IPS-15b (cell line): ENCODE data around the gene CFAP299.
"Not testable (repeated sequence)": the region's sequence is repeated elsewhere in the genome, so short reads cannot be mapped to it uniquely, and the experiment has no call there.

Experiments used
- H3K27me3 ChIP-seq: one replicate; pipeline ENCODE4 v1.6.1; 2013; ENCODE audit warnings: low read length; ENCODE audit not compliant: control insufficient read depth, insufficient read depth
- H3K36me3 ChIP-seq: one replicate; pipeline ENCODE4 v1.6.1; 2013; ENCODE audit warnings: low read length; ENCODE audit not compliant: control insufficient read depth, insufficient read depth
- H3K4me1 ChIP-seq: one replicate; pipeline ENCODE4 v1.6.1; 2013; ENCODE audit warnings: mild to moderate bottlenecking, low read length; ENCODE audit not compliant: control insufficient read depth, insufficient read depth
- H3K4me3 ChIP-seq: one replicate; pipeline ENCODE4 v1.5.1; 2013; ENCODE audit warnings: low read depth, low read length
- H3K9ac ChIP-seq: one replicate; pipeline ENCODE4 v1.6.1; 2013; ENCODE audit warnings: low read depth, mild to moderate bottlenecking, low read length
- H3K9me3 ChIP-seq: one replicate; pipeline ENCODE4 v1.6.1; 2013; ENCODE audit warnings: mild to moderate bottlenecking, low read length; ENCODE audit not compliant: control insufficient read depth, insufficient read depth

CFAP299 gene

GRCh38 chr4:80431203-80431965 is 95.9 kb downstream of the CFAP299 start:
- Histone ChIP-seq H3K4me3 (no peak overlapping the region), H3K4me1 (no peaks in the 10 kb centered on the region), H3K9ac (no peak overlapping the region), H3K27me3 (no peaks in the 10 kb centered on the region), H3K9me3 (no peaks in the 10 kb centered on the region), H3K36me3 (no peaks in the 10 kb centered on the region)

DNA sequence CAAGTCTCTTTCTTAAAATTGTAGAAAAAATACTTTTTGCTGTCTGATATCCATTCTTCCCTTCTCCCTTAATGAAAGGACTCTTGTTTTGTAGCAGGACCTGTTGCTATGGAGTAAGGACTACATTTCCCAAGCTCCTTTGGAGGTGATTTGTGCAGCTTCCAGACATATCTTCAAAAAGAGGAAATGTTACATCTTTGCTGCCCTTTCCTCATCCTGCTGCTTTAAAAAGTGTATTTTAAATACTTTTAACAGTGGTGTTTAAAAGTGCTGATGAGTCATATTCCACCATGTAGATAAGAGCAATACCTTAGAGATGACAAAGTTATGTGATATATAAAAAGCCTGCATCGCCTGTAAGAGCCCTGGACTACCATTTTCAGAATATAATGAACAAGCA is 98.7 kb downstream of the CFAP299 start:
- H3K4me3 ChIP-seq = no peak overlapping the region

DNA sequence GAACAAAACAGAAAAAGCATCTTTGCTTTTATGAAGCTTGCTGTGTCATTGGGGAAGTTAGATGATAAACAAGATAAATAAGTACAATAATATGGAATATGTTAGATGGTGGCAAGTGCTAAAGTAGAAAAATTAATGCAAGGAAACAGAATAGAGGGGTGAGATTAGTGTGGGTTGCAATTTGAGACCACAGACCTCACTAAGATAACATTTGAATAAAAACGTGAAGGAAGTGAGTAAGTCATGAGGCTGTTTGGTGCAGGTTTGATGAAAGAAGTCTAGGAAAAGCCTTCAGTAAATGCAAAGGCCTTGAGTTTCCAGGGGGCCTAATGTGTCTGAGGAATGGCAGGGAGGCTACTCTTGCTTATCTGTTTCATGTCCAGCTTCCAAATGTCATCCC is 102.5 kb downstream of the CFAP299 start:
- no peak overlapping the region for H3K9ac ChIP-seq
- H3K36me3 ChIP-seq = no peaks in the 10 kb centered on the region
- no peaks in the 10 kb centered on the region for H3K9me3 ChIP-seq
- H3K4me1 ChIP-seq = peaks cover 3% of the 10 kb centered on the region
- H3K4me3 ChIP-seq = no peak overlapping the region
- no peaks in the 10 kb centered on the region for H3K27me3 ChIP-seq

More for the DNA sequence above, 98.7 kb downstream of the CFAP299 start:
- H3K9ac ChIP-seq = no peak overlapping the region
- no peaks in the 10 kb centered on the region for H3K36me3 ChIP-seq
- no peaks in the 10 kb centered on the region for H3K9me3 ChIP-seq
- no peaks in the 10 kb centered on the region for H3K27me3 ChIP-seq
- H3K4me1 ChIP-seq = peaks cover 3% of the 10 kb centered on the region

GRCh38 chr4:80439294-80440061 is 103.9 kb downstream of the CFAP299 start:
- H3K36me3 ChIP-seq, H3K4me1 ChIP-seq, H3K27me3 ChIP-seq, H3K9ac ChIP-seq, H3K9me3 ChIP-seq: not testable (repeated sequence)
- H3K4me3 ChIP-seq = peak overlapping the region; percentile 18

GRCh38 chr4:80446248-80446647 is 110.7 kb downstream of the CFAP299 start:
- no peaks in the 10 kb centered on the region for H3K27me3 ChIP-seq
- H3K9ac ChIP-seq = no peak overlapping the region
- H3K9me3 ChIP-seq = no peaks in the 10 kb centered on the region
- H3K4me3 ChIP-seq = no peak overlapping the region
- no peaks in the 10 kb centered on the region for H3K36me3 ChIP-seq
- H3K4me1 ChIP-seq = no peaks in the 10 kb centered on the region

DNA sequence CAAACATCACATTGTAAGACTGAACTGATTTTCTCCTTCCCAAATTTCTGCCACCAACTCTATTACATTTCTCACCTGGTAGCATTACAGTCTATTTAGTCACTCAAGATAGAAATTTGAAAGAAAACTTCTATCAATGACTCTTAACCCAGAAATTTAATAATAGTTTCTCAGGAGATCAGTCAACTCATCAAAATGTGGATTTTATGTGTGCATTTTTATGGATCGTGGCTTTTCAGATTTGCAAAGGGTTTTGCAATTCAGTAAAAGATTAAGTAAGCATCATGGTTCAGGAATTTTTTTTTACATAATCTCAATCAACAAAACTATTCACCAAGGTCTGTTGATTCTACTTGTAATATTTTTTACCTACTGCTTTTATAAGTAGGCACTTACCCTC is 111.1 kb downstream of the CFAP299 start:
- Histone ChIP-seq H3K4me1 (no peaks in the 10 kb centered on the region), H3K4me3 (no peak overlapping the region), H3K27me3 (no peaks in the 10 kb centered on the region), H3K36me3 (no peaks in the 10 kb centered on the region), H3K9me3 (no peaks in the 10 kb centered on the region), H3K9ac (no peak overlapping the region)

GRCh38 chr4:80447493-80447892 is 112.0 kb downstream of the CFAP299 start:
- Histone ChIP-seq H3K9me3 (no peaks in the 10 kb centered on the region), H3K36me3 (no peaks in the 10 kb centered on the region), H3K4me3 (no peak overlapping the region), H3K27me3 (no peaks in the 10 kb centered on the region), H3K9ac (no peak overlapping the region), H3K4me1 (no peaks in the 10 kb centered on the region)

DNA sequence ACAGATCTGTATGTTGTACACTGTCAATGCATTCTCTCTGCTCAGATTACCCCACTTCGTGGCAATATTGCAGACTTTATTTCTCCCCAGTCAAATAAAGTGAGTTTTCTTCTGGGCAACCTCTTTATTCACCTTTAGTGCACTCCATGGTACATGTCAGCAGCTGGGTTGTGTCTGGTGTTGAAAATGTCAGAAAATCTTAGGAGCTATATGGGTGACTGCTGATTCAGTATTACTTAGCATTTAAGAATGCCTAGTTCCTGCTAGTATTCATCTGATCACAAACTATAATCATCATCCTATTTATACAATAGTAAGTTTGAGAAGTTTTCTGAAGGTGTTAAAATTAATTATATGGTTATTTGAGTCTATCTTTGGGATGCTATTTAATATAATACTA is 112.5 kb downstream of the CFAP299 start:
- no peaks in the 10 kb centered on the region for H3K27me3 ChIP-seq
- H3K9me3 ChIP-seq = no peaks in the 10 kb centered on the region
- H3K4me1 ChIP-seq = no peaks in the 10 kb centered on the region
- H3K4me3 ChIP-seq = no peak overlapping the region
- H3K9ac ChIP-seq = no peak overlapping the region
- H3K36me3 ChIP-seq = no peaks in the 10 kb centered on the region

DNA sequence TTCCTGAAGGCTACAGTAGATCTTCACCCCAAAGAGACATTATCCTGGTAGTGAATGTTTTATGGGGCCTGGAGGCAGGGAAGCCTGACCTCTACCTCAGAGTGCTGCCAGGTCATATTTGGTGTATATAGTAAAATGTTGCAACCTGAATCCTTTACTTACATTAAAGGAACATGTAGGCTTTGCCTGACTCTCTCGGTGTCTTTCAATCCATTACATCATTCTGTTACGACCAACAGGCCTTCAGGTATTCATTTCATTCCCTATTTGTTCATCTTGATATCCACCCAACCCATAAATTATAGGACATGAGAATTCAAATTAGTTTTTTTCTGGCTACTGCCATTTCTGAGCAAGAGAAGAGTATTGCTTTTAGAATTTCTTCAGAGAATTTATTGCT is 116.5 kb downstream of the CFAP299 start:
- no peak overlapping the region for H3K4me3 ChIP-seq
- no peak overlapping the region for H3K9ac ChIP-seq
- no peaks in the 10 kb centered on the region for H3K9me3 ChIP-seq
- H3K4me1 ChIP-seq = peaks cover 7% of the 10 kb centered on the region
- no peaks in the 10 kb centered on the region for H3K27me3 ChIP-seq
- no peaks in the 10 kb centered on the region for H3K36me3 ChIP-seq

GRCh38 chr4:80452768-80453167 is 117.2 kb downstream of the CFAP299 start:
- no peak overlapping the region for H3K9ac ChIP-seq
- no peaks in the 10 kb centered on the region for H3K36me3 ChIP-seq
- peaks cover 7% of the 10 kb centered on the region for H3K4me1 ChIP-seq

DNA sequence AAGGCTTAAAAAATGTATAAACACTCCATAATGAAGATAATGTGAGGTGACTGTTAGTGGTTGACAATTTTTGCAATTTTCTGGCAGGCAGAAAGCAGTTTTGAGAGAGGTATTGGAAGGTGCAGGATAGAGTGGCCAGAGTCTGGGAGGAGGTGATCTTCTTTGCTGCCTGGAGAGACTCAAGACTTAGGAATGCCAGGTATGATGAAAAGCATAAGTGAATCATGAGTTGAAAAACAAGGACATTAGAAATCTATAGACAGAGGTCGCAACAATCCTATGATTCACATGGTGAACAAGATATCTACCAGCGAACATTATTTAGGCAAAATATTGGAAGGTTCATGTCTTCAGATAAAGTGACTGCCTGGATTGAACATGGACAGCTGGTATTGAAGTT is 118.5 kb downstream of the CFAP299 start:
- Histone ChIP-seq H3K36me3 (no peaks in the 10 kb centered on the region), H3K4me3 (no peak overlapping the region), H3K9ac (no peak overlapping the region)

More at GRCh38 chr4:80452768-80453167, 117.2 kb downstream of the CFAP299 start:
- Histone ChIP-seq H3K4me3 (no peak overlapping the region), H3K27me3 (no peaks in the 10 kb centered on the region), H3K9me3 (no peaks in the 10 kb centered on the region)

GRCh38 chr4:80454556-80454955 is 119.0 kb downstream of the CFAP299 start:
- no peak overlapping the region for H3K4me3 ChIP-seq
- H3K36me3 ChIP-seq = no peaks in the 10 kb centered on the region
- H3K4me1 ChIP-seq = peaks cover 8% of the 10 kb centered on the region
- H3K9me3 ChIP-seq = no peaks in the 10 kb centered on the region
- no peaks in the 10 kb centered on the region for H3K27me3 ChIP-seq
- H3K9ac ChIP-seq = no peak overlapping the region

More for the DNA sequence above, 118.5 kb downstream of the CFAP299 start:
- Histone ChIP-seq H3K4me1 (peaks cover 7% of the 10 kb centered on the region), H3K9me3 (no peaks in the 10 kb centered on the region), H3K27me3 (no peaks in the 10 kb centered on the region)
